Smooth muscle cell (in vitro differentiated cells): ENCODE data around the gene HIGD1A. TPM values are rescaled to one million over a fixed set of nuclear protein-coding genes. Genes with fewer than 3 reads are reported as not detected.

Source experiments
- DNase-seq: peaks from one replicate; lab custom pipeline; 2025; ENCODE audit not compliant: unreplicated experiment; lab: John Stamatoyannopoulos, UW
- H2AFZ ChIP-seq: fragments of 200-600 bp; sonication (generic); 2 replicates; pipeline ENCODE4 v1.6.0; 2016; ENCODE audit warnings: antibody characterized with exemption, low read depth, mild to moderate bottlenecking
- H3F3A ChIP-seq: fragments of 200-600 bp; sonication (generic); 2 replicates; pipeline ENCODE4 v1.6.0; 2017; ENCODE audit warnings: antibody characterized with exemption, low read depth
- H3K27ac ChIP-seq: fragments of 200-600 bp; sonication (generic); 2 replicates; pipeline ENCODE4 v1.5.1; 2016; ENCODE audit warnings: low read depth, mild to moderate bottlenecking
- H3K27me3 ChIP-seq: fragments of 200-600 bp; sonication (generic); 2 replicates; pipeline ENCODE4 v1.6.1; 2016; ENCODE audit warnings: low read depth, mild to moderate bottlenecking
- H3K36me3 ChIP-seq: fragments of 200-600 bp; sonication (generic); 2 replicates; pipeline ENCODE4 v1.5.1; 2016; ENCODE audit warnings: low read depth
- H3K4me1 ChIP-seq: fragments of 200-600 bp; sonication (generic); 2 replicates; pipeline ENCODE4 v1.5.1; 2016; ENCODE audit warnings: low read depth
- H3K4me2 ChIP-seq: fragments of 200-600 bp; sonication (generic); 2 replicates; pipeline ENCODE4 v1.6.0; 2016; ENCODE audit warnings: mild to moderate bottlenecking
- H3K4me3 ChIP-seq: fragments of 200-600 bp; sonication (generic); 2 replicates; pipeline ENCODE4 v1.5.1; 2016; ENCODE audit warnings: mild to moderate bottlenecking
- H3K79me2 ChIP-seq: fragments of 200-600 bp; sonication (generic); 2 replicates; pipeline ENCODE4 v1.6.0; 2016; ENCODE audit warnings: low read depth, mild to moderate bottlenecking
- H3K9ac ChIP-seq: fragments of 200-600 bp; sonication (generic); 2 replicates; pipeline ENCODE4 v1.6.0; 2016; ENCODE audit warnings: low read depth
- H3K9me3 ChIP-seq: fragments of 200-600 bp; sonication (generic); replicated peaks from 2 replicates; pipeline ENCODE4 v1.5.1; 2016; ENCODE audit warnings: low read depth
- H4K20me1 ChIP-seq: fragments of 200-600 bp; sonication (generic); 2 replicates; pipeline ENCODE4 v1.6.0; 2016; ENCODE audit warnings: low read depth
- WGBS: methylation state at CpG from one replicate; pipeline ENCODE4 v1.1.7; 2016; ENCODE audit warnings: low lambda C conversion rate; 5-methylcytosine and 5-hydroxymethylcytosine counted together
- polyA plus RNA-seq: library from polyadenylated mRNA; unstranded; fragments of >200 nt; fragmentation: Nextera tagmentation; extraction: Ambion mirVana; gene quantifications from 2 replicates; pipeline ENCODE4 v1.2.1, GENCODE V29; 2016
- total RNA-seq: library from RNA; depleted of rRNA; stranded (reverse); fragments of >200 nt; gene quantifications from 2 replicates; pipeline ENCODE4 v1.2.3, GENCODE V29; 2014
- TF ChIP-seq, protein P1 (sequence below): fragments of 200-600 bp; sonication (generic); IDR thresholded peaks from 2 replicates; pipeline ENCODE4 v1.5.1; 2017; ENCODE audit warnings: borderline replicate concordance, mild to moderate bottlenecking, antibody characterized with exemption; ENCODE audit not compliant: insufficient read depth, poor library complexity, severe bottlenecking

The HIGD1A gene
- total and polyA plus RNA-seq, 2 experiments from 2014 or later: 159 to 339 TPM

DNA sequence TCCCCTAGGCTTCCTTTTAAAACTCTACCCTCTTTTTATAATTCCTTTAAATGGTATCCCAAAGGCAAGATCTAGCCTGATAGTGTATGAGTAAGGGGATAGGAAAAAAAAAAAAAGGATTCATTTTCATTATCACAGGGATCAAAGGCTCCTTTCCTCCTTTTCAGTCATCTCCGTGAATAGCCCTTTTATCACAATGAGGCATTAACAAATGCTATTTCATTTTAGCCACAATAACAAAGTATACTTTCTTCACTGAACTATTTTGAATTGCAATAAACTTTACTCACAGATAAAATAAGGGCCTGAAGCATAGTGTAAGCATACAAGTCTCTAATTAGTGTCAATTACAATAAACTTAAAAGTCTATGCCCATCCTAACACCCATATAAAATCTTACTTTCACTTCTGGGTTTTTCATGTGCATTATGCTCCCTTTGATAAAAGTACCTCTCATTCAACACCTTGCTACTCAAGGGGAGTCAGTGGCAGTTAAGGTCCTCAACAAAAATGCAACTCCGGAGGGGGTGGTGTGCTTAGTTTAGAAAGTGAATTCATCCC is 8.6 kb downstream of the HIGD1A start:
- Histone ChIP-seq H3K4me1 (peaks cover 1% of the 10 kb centered on the region), H4K20me1 (peaks cover 65% of the 10 kb centered on the region), H3F3A (no peaks in the 10 kb centered on the region), H3K79me2 (peaks cover 62% of the 10 kb centered on the region), H3K9ac (no peak overlapping the region), H3K4me2 (no peak overlapping the region), H2AFZ (no peak overlapping the region), H3K36me3 (peaks cover 10% of the 10 kb centered on the region), H3K27ac (no peak overlapping the region), H3K27me3 (no peaks in the 10 kb centered on the region), H3K9me3 (no peaks in the 10 kb centered on the region), H3K4me3 (no peak overlapping the region)
- WGBS: 85% methylated on average over 2 of the region's 2 CpGs
- TF ChIP-seq, protein P1, sequence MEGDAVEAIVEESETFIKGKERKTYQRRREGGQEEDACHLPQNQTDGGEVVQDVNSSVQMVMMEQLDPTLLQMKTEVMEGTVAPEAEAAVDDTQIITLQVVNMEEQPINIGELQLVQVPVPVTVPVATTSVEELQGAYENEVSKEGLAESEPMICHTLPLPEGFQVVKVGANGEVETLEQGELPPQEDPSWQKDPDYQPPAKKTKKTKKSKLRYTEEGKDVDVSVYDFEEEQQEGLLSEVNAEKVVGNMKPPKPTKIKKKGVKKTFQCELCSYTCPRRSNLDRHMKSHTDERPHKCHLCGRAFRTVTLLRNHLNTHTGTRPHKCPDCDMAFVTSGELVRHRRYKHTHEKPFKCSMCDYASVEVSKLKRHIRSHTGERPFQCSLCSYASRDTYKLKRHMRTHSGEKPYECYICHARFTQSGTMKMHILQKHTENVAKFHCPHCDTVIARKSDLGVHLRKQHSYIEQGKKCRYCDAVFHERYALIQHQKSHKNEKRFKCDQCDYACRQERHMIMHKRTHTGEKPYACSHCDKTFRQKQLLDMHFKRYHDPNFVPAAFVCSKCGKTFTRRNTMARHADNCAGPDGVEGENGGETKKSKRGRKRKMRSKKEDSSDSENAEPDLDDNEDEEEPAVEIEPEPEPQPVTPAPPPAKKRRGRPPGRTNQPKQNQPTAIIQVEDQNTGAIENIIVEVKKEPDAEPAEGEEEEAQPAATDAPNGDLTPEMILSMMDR: no peak
- DNase-seq: no peak

DNA sequence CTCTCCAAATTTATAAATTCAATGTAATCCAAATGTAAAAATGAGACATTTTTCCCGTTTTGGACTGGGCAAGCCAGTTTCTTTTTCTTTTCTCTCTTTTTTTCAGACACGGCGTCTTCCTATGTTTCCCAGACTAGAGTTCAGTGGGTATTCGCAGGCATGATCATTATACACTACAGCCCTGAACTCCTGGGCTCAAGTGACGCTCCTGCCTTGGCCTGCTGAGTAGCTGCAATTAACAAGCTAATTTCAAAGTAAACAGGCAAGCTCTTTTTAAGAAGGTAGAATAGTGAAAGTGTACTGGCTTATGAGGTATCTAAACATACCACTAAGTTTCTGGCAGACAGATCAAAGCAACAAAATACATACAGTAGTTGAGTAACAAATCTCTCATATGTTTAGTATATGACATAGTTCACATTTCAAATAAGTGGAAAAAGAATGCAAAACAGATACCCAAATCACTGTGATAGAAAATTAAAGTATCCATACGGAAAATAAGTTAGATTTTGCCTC is 13.5 kb downstream of the HIGD1A start:
- Histone ChIP-seq H3K4me1 (no peaks in the 10 kb centered on the region), H3K9ac (no peak overlapping the region), H4K20me1 (peaks cover 79% of the 10 kb centered on the region), H3K4me3 (no peak overlapping the region), H3K27ac (peak overlapping the region; percentile 35), H3K4me2 (no peak overlapping the region), H3K27me3 (no peaks in the 10 kb centered on the region), H3K79me2 (peaks cover 70% of the 10 kb centered on the region), H2AFZ (no peak overlapping the region), H3F3A (no peaks in the 10 kb centered on the region), H3K36me3 (peaks cover 22% of the 10 kb centered on the region), H3K9me3 (no peaks in the 10 kb centered on the region)
- TF ChIP-seq, protein P1: no peak
- no peak for DNase-seq
- WGBS: 74% methylated on average over 6 of the region's 6 CpGs

DNA sequence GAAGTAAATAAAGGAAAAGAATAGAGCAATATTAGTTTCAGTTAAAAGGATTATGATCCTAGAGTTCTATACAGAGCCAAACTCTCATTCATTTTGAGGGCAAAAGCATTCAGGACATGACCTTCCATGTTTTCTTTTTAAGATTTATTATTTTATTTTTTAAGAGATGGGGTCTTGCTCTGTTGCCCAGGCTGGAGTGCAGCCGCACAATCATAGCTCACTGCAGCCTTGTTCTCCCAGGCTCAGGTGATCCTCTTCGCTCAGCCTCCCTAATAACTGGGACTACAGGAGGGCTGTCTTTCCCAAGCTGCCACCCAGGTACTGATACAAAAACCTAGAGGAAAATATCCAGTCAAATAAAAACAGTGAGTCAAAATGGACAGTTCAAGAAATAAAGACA is 17.7 kb downstream of the HIGD1A start:
- Histone ChIP-seq H3F3A (no peaks in the 10 kb centered on the region), H3K4me2 (no peak overlapping the region), H3K36me3 (peaks cover 20% of the 10 kb centered on the region), H3K4me3 (no peak overlapping the region), H3K9me3 (no peaks in the 10 kb centered on the region), H3K4me1 (no peaks in the 10 kb centered on the region), H4K20me1 (peaks cover 52% of the 10 kb centered on the region), H3K9ac (no peak overlapping the region), H3K79me2 (peaks cover 40% of the 10 kb centered on the region), H3K27me3 (no peaks in the 10 kb centered on the region), H2AFZ (no peak overlapping the region), H3K27ac (no peak overlapping the region)
- DNase-seq: no peak
- WGBS: 100% methylated on average over 2 of the region's 2 CpGs
- TF ChIP-seq, protein P1: no peak

DNA sequence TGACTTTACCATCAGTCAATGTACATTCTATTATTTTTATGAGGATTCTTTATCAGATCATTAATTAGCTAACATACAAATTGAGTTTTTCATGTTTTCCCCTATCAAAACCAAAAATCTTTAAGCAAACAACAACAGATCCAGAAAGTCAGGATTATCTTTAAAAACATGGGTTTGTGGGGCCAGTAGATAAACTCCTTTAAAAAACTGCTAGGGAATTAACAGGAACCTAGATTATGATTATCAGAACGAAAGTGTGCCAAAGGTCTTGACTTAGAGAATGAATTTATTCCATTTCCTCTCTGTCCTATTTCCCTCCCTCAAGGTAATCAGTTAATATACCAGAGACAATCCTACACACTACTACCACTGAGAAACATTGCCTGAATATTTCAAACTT is 18.1 kb downstream of the HIGD1A start:
- no peaks in the 10 kb centered on the region for H3K9me3 ChIP-seq
- no peaks in the 10 kb centered on the region for H3K4me1 ChIP-seq
- H3K4me2 ChIP-seq: no peak overlapping the region
- no peak overlapping the region for H2AFZ ChIP-seq
- WGBS: 85% methylated on average over 1 of the region's 1 CpG
- H3K4me3 ChIP-seq: no peak overlapping the region
- H3K36me3 ChIP-seq: peaks cover 20% of the 10 kb centered on the region
- no peak overlapping the region for H3K9ac ChIP-seq
- DNase-seq: no peak
- H3K27ac ChIP-seq: no peak overlapping the region
- peaks cover 38% of the 10 kb centered on the region for H3K79me2 ChIP-seq
- TF ChIP-seq, protein P1: no peak
- no peaks in the 10 kb centered on the region for H3K27me3 ChIP-seq
- H4K20me1 ChIP-seq: peaks cover 50% of the 10 kb centered on the region
- H3F3A ChIP-seq: no peaks in the 10 kb centered on the region
